Fibroblast of skin of right biceps (primary cell): Measurements from ENCODE around the gene NDUFB4.
"Not testable (repeated sequence)": the region's sequence is repeated elsewhere in the genome, so short reads cannot be mapped to it uniquely, and the experiment has no call there.

ENCODE experiments used
- DNase-seq: peaks from one replicate; pipeline ENCODE4 v3.0.0-alpha.2; 2013

NDUFB4 gene

DNA sequence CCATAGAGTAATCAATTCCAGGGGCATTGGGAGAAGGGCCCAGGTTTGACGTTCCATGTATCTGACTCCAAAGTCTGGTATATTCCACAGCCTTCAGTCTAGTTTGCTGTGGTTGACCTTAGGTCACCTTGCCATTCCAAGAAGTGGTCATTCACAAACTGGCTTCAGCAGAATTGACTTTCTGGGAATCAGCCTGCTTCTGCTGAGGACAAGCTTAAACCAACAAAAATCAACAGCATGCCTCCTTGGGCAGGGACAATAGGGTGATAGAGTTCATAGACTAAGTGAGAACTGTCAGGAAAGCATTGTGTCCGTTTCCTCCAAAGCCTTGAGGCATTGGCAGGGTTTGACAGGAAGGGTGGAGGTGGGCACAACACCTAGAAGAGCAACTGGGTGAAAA is 24.1 kb upstream of the NDUFB4 start:
- DNase-seq, result no peak

DNA sequence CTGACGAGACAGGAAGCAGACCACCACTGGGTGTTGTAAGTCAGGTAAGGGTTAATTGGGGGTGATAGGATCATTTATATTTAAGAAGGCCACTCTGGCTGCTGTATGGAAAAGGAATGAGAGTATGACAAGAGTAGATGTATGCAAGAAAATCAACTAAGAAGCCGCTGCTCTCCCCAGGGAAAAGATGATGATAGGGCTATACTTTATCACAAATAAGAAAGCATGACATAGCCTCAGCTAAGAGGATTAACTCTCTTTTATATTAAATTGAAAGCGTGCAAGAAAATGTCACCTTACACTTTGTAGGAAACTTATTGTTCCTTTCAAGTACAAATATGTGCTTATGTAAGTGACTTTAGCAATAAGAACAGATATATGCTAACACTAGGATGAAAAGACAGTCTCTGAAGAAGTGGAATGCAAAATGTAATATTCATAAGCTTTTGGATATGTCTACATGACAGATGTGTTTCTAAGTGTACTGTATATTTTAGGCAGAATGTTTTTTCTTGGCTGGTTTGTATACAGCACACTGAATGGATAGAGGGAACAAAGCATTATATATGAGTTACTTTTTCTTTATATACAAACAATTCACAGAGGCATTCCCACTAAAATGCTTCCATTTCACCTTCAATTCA is 8.7 kb upstream of the NDUFB4 start:
- DNase-seq, result no peak

DNA sequence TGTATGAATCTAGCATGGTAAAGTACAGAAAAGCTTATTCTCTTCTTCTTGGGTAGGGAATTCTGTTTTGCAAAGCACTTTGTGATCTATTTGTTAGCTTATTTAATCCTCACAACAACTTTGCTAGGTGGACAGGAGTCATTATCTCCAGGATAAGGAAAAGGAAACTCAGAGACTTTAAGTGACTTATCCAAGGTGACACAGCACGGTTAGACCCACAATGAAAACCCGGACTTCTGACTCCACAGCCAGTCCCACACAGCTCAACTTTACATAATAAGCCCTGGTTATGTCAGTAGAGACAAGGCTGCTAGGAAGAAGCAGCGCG is 384 bp upstream of the NDUFB4 start:
- no peak for DNase-seq

DNA sequence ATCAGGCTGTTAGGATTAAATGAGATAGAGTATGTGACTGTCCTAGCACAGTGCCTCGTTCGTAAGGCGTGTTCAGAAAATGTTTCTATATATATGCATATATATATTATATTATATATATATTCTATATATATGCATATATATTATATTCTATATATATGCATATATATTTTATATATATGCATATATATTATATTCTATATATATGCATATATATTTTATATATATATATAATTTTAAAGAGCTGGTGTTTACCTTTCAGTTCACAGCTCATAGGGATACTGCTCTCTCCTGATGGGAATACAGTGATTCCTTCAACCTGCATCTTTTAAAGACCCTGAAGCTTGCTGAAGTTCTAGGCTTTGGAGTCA is 702 bp downstream of the NDUFB4 start:
- DNase-seq, result no peak

DNA sequence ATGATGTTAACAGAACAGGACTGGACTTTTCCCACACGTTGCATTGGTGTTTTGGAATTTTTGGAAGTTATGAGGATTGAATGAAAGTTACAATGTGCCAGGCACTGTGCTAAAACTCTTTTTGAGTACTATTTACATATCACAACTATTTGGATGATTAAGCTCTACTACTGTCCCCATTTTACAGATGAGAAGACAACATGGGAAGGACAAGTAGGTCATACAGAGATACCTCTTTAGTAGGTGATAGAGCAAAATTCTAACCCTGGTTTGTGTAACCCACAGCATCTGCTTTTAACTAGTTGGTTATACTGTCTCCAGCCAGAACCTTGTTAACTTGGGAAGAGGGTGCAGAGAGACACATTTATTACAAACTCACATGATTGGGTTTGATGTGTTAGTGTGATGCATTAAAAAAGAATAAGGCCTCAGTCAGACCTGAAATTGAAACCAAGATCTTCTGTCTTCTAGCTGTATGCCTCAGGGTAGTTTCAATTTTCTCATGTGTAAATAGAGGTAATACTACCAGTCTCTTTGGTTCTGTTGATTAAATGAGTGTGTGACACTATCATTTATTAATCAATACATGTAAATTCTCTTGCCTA is 1.4 kb downstream of the NDUFB4 start:
- DNase-seq, result no peak

DNA sequence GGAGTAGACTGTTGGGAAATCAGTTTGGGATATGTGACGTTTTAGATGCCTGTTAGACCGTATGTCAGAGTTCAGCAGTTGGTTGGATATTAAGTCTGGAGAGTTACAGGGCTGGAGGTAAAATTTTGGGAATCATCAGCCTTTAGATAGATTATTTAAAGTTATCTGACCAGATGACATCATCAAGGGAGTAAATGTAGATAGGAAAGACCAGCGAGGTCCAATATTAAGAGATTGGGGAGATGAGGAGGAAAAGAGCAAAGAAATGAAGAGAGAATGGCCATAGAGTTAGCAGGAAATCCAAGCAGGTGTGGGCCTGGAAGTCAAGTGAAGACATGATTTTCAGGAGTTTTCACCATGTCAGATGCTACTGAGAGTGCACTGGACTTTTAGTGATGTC is 3.1 kb downstream of the NDUFB4 start:
- DNase-seq, result no peak

DNA sequence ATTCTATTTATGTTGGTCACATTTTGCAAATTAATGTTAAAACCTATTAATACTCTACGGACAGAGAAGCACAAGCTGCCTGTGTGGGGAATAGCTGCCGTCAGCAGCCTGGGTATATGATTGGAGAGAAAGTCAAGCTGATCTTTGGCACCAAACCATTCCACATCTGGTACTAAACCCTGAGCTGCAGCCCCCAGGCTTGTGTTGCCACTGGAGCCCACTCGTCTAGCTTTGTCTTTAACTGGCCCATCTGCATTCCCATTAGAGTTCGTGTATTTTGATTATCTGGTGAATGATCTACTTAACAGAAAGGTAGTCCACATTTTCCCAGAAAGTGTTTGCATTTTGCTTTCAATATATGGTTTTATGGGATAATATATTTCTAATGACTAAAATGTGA is 5.4 kb downstream of the NDUFB4 start:
- DNase-seq, result no peak

DNA sequence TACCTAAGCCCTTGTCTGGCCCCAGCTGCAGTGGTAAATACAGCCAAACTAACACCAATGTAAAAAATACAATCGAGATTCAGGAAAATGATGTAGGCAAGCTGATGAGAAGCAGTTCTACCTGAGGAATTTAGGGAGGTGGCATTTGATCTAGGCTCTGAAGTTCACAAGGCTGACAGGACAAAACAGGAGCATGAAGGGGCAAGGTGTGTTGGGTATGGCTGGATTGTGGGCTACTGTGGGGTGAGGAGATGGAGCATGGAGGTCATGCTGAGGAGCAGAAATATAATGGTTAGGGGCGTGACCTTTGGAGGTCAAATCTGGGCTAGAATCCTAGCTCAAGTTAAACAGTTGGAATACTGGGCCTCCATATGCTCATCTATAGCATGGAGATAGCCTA is 6.5 kb downstream of the NDUFB4 start:
- DNase-seq, result no peak

DNA sequence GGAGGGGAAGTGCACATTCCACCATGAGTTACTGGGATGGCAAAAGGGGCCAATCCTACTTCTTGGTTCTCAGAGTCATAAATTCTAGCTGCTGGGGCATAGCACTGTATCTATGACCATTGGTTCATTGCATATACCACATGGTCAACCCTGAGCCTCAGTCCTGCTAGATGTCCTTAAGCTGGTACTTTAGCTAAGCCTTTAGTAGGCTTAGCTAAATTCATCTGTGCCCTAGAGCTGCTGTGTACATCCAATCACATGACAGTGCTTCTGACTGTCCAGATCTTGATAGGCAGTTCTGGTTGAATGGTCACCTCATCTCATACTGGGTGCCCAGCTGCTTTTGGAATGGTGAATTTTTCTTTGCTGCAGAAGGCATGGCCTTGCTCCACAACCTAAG is 8.2 kb downstream of the NDUFB4 start:
- no peak for DNase-seq

DNA sequence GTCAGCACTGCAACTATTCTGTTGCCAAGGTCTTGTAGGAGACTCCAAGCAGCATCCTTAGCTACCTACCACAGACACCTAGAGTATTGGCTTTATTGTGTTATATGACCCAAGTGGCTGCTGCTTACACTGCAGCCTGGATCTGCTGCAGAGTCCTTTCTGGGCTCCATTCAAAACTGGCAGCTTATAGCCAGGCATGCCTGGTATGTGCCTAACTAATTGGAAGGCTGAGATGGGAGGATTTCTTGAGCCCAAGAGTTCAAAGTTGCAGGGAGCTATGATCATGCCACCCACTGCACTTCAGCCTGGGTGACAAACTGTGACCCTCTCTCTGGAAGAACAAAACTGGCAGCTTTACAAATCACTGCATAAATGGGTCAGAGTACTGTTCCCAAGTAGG is 8.6 kb downstream of the NDUFB4 start:
- DNase-seq, result no peak

DNA sequence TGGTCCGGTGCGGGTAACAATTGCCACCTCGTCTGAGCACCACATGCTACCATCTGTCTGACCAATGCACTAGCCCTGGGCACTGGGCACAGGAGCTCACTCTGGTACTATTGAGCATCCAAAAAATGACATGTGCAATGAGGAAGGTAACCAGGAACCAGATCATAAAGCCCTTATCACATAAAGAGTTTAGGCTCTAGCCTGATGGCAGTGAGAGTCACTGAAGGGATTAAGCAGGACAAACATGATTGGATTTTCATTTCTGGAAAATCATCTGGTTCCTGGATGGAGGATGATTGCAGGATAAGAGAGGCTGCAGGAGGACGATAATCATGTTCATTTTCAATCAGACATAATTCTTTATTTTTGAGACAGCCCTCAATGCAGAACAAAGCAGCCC is 12.4 kb downstream of the NDUFB4 start:
- no peak for DNase-seq

DNA sequence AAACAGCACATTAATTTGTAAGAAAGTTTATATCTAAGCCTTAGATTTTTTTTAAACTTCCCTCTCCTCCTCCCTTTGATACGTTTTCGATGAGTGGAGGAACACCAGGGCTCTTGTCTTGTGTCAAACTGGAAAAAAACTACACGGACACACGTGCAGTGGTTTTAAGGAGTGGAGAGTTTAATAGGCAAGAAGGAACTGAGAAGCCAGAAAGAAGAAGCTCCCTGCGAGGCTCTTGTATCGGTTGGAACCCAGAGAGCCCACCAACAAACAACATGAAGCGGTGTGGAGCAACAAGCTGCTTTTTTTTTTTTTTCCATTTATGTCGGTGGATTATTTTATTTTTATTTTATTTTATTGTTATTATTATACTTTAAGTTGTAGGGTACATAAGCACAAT is 18.6 kb downstream of the NDUFB4 start:
- no peak for DNase-seq

DNA sequence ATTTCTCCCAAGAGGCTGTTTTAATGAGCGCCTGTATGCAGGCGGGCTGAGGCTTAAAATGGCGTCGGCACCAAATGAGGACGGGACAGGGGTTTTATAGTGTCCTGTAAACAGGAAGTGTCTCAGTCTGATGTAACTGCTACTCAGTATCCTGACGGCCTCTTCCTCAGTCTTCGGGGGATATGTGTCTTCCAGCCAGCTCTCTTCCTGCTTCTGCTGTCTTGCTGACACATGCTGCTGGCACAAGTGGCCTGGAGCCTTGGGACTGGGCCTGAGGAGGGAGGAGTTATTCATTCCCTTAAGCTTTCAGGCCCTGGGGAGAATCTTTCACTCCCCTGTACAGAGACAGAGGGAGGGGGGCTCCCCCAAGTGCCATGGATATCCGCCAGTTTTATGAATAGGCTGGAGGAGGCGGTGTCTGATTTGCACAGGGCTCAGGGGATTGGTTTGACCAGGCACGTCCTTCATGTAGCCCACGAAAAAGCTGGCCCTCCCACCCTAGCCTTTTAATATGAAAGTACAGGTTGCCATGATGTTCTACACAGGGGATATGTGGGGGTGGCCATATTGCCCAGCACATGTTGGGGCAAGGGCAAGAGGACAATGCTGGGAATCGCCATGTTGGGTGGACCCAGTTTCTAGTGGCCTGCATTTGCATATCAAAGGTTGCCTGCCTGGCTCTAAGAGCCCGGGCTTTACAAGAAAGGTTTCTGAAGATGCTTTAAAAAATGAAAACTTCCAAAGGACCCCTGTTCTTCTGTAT is 19.9 kb downstream of the NDUFB4 start:
- peak; percentile 89 for DNase-seq

DNA sequence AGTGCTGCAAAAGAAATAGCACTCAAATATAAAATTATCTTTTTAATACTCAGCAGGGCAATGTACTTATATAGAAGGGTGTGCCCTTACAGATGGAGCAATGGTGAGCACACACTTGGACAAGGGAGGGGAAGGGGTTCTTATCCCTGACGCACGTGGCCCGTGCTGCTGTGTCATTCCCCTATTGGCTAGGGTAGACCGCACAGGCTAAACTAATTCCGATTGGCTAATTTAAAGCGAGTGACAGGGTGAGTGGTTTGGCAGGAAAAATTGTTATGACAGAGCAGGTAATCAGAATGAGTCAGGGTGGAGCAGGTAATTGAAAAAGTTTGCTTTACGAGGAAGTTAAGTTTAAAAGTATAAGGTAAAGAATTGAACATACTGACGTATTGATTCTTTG is 20.6 kb downstream of the NDUFB4 start:
- not testable (repeated sequence) for DNase-seq

DNA sequence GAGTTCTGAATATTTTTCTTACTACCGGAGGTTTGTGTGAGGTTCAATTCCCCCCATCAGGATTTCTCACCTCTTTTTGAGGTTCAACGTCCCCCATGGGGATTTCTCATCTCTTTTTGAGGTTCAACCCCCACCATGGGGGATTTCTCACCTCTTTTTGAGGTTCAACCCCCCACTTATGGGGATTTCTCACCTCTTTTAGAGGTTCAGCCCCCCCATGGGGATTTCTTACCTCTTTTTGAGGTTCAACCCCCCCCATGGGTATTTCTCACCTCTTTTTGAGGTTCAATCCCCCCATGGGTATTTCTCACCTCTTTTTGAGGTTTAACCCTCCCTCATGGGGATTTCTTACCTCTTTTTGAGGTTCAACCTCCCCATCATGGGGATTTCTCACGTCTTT is 26.3 kb downstream of the NDUFB4 start:
- DNase-seq, result no peak

DNA sequence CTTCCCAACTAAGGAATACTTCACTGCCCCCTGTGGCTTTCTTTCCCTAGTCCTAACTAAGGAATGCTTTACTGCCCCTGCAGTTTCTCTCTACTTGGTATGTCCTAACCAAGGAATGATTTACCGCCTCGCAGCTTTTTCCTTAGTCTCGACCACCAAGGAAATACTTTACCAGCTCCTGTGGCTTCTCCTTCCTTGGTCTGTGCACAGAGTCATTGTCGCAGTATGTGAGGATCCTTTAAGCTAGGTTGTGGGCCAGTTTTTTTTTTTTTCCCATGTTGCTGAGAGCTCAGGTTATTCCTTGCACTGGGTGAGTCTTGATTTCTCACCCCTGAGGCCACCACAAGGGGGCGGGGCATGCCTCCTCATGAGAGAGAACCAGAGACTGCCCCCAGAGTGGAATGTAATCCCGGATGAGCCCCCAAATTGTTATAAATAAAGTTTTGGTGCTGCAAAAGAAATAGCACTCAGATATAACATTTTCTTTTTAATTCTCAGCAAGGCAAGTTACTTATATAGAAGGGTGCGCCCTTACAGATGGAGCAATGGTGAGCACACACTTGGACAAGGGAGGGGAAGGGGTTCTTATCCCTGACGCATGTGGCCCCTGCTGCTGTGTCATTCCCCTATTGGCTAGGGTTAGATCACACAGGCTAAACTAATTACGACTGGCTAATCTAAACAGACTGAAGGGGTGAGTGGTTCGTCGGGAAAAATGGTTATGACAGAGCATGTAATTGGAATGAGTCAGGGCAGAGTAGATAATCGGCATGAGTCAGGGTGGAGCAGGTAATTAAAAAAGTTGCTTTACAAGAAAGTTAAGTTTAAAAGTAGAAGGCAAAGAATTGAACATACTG is 27.0 kb downstream of the NDUFB4 start:
- DNase-seq, result peak; percentile 63

DNA sequence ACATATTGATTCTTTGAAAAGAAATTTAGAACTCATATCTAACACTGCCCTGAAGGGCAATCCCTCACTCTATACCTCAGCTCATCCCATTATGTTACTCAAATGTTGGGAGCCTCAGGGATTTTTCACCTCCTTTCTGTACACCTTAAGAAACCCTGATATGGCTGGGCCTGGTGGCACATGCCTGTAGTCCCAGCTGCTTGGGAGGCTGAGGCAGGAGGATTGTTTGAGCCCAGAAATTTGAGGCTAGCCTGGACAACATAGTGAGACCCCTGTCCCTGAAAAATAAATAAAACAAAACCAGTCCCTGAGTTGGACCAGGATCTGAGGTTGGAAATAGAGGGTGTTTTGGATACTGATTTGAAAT is 27.6 kb downstream of the NDUFB4 start:
- no peak for DNase-seq

DNA sequence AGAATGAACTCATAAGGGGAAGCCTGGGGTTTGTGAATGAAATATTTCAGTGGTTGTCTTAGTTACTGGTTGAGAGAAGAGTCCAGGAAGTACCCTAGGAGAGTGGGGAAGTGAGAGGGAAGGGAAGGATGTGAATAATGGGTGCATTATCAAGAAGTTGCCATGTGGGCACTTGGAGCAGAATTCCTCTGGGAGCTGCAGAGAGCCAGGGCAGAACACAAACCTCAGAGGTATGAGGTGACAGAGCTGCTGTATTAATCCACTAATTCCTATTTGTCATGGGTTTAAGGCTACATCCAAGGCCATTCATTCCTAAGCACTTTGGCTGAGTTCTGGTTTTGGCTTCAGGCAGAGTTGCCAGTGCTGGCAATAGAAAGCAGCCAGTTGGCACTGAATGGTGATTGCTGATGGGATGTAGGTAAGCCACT is 29.0 kb downstream of the NDUFB4 start:
- DNase-seq, result no peak

DNA sequence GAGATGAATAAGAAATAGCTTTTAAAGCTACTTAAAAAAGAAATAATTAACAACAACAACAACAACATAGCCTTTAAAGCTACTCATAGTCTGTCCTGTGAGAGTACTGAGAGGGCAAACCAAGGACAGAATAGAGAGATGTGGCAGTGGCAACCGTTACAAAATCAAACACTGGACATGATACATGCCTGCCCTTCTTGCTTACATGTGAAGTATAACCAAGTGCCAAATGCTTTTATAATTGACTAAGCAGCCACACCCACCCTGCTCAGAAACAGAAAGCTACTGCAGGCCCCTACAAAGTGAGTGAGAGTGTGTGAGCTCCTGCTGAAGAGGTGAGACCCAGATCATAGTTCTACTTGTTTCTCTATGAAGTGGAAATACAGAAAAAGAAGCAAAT is 38.4 kb downstream of the NDUFB4 start:
- DNase-seq, result no peak

DNA sequence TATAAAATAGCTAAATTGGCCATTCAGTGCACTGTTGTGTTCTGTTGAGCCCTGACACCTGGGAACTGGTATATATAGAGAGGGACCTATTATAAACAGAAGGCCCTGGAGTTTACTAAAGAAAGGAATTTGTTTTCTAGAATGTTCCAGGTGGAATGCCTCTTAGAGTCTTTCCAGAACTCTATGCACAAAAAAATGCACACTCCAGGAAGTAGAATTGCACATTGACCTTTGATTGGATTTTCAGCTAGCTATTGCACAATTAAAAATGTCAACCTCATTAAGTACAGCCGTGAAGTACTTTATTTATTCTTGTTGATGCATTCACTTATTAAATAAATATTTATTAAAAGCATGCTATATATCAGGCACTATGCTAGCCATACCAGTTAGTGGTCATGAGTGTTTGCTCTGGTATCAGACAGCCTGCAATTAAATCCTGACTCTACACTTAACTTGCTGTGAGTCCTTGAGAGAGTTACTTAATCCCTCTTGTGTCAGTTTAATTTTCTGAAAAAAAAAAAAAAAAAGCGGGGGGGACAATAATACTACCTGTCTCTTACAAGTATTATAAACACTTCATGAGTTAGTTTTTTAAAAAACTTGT is 40.8 kb downstream of the NDUFB4 start:
- DNase-seq, result no peak

DNA sequence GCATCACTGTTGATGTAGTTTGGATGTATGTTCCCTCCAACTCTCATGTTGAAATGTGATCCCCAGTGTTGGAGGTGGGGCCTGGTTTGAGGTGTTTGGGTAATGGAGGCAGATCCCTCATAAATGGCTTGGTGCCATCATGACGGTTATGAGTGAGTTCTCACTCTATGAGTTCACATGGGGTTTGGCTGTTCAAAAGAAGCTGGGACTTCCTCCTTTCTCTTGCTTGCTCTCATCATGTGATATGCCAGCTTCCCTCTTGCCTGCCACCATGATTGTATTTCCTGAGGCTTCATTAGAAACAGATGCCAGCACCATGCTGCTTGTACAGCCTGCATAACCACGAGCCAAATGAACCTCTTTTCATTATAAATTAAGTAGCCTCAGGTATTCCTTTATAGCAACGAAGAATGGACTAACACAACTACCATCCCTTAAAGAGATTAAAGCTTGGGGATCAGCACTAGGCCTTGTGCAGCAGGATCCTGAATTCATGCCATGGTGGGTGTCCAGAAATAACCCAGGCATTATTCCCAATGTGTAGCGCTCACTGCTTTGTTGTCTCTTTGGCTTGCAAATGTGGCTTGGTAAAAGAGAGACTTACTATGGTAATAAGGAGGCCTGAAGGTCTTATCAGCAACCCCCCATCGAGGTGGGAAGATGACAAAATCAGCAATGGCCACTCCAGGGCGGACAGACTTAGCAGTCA is 41.9 kb downstream of the NDUFB4 start:
- peak; percentile 35 for DNase-seq

DNA sequence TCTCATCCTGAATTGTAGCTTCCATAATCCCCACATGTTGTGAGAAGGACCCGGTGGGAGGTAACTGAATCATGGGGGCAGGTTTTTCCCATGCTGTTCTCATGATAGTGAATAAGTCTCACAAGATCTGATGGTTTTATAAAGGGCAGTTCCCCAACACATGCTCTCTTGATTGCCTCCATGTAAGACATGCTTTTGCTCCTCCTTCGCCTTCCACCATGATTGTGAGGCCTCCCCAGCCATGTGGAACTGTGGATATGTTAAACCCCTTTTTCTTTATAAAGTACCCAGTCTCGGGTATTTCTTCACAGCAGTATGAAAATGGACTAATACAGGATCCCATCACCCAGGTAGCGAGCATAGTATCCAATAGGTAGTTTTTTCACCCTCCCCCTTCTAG is 42.7 kb downstream of the NDUFB4 start:
- not testable (repeated sequence) for DNase-seq

DNA sequence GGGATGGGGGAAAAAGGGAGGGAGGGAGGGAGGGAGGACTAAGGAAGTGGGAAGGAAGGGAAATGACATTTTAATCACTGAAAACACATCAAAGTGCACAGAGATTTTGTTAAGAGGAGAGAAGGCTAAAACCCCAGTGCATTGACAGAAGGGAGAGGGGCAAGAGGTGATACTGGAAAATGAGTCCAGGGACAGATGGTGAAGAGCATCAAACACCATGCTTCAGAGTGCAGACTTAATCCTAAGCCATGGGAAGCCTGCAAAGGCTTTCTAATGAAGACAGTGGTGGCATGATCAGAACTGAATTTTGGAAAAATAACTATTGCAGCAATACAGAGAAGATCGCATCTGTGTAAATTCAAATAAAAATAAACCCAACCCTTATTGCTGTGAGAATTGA is 44.1 kb downstream of the NDUFB4 start:
- no peak for DNase-seq
